ENCODE measurements around the gene PLEKHA8.

DNA sequence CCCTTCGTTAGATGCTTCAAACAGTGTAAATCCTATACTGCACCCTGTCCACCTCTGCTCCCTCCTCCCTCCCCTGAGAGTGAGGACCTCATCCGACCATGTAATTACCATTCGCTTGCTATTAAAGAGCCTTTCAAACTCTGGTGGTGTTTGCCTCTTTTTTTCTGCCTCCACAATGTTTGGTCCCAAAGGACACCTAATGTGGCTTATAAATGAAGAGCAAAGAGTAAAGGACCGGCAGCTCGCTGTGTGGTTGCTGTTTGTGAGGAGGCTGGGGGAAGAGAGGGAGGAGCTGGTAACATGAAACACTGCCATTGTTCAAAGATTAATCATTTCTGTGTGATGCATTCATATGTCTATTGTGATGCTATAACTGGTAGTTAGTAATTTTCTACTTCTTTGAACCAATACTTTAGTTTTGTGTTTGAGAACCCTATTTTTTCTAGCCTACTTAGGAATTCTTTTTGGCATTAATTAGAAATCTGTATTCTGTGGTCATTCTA lies 134.5 kb downstream of the PLEKHA8 start:
- TF ChIP-seq EZH2 (IDR thresholded peaks at IDR 0.05; ENCODE audit: insufficient read depth, poor library complexity, severe bottlenecking) (no peak), EZH2phosphoT487 (IDR thresholded peaks at IDR 0.05; ENCODE audit: insufficient read depth, low read depth) (no peak)
